ENCODE results near the gene THOC2.
"Not testable (repeated sequence)": the region's sequence is repeated elsewhere in the genome, so short reads cannot be mapped to it uniquely, and the experiment has no call there.

DNA sequence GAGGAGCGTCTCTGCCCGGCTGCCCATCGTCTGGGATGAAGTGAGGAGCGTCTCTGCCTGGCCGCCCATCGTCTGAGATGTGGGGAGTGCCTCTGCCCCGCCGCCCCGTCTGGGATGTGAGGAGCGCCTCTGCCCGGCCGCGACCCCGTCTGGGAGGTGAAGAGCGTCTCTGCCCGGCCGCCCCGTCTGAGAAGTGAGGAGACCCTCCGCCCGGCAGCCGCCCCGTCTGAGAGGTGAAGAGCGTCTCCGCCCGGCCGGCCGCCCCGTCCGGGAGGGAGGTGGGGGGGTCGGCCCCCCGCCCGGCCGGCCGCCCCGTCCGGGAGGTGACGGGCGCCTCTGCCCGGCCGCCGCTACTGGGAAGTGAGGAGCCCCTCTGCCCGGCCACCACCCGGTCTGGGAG lies 1.2 kb upstream of the THOC2 start:
- not testable (repeated sequence) for TF ChIP-seq POLR2A (IDR thresholded peaks at IDR 0.05)
- TF ChIP-seq, protein P1, sequence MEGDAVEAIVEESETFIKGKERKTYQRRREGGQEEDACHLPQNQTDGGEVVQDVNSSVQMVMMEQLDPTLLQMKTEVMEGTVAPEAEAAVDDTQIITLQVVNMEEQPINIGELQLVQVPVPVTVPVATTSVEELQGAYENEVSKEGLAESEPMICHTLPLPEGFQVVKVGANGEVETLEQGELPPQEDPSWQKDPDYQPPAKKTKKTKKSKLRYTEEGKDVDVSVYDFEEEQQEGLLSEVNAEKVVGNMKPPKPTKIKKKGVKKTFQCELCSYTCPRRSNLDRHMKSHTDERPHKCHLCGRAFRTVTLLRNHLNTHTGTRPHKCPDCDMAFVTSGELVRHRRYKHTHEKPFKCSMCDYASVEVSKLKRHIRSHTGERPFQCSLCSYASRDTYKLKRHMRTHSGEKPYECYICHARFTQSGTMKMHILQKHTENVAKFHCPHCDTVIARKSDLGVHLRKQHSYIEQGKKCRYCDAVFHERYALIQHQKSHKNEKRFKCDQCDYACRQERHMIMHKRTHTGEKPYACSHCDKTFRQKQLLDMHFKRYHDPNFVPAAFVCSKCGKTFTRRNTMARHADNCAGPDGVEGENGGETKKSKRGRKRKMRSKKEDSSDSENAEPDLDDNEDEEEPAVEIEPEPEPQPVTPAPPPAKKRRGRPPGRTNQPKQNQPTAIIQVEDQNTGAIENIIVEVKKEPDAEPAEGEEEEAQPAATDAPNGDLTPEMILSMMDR (IDR thresholded peaks at IDR 0.05) = not testable (repeated sequence)
